ENCODE results near the gene RPTOR.

RPTOR gene

GRCh38 chr17:80817321-80817845 is 272.7 kb downstream of the RPTOR start:
- no peak for DNase-seq (ENCODE audit: low spot score)

GRCh38 chr17:80817861-80818260 is 273.2 kb downstream of the RPTOR start:
- no peak for DNase-seq (ENCODE audit: low spot score)

- DNase-seq (ENCODE audit: low spot score) = no peak
Measured at GRCh38 chr17:80818871-80819270, 274.2 kb downstream of the RPTOR start.

- no peak for DNase-seq (ENCODE audit: low spot score)
Measured at GRCh38 chr17:80819422-80820164, 275.0 kb downstream of the RPTOR start.

- no peak for DNase-seq (ENCODE audit: low spot score)
Measured at GRCh38 chr17:80820331-80820730, 275.7 kb downstream of the RPTOR start.

GRCh38 chr17:80821546-80821945 is 276.9 kb downstream of the RPTOR start:
- no peak for DNase-seq (ENCODE audit: low spot score)

GRCh38 chr17:80822021-80822699 is 277.5 kb downstream of the RPTOR start:
- DNase-seq (ENCODE audit: low spot score) = no peak

- no peak for DNase-seq (ENCODE audit: low spot score)
Measured at GRCh38 chr17:80822700-80823410, 278.2 kb downstream of the RPTOR start.

- no peak for DNase-seq (ENCODE audit: low spot score)
Measured at GRCh38 chr17:80824549-80825470, 280.2 kb downstream of the RPTOR start.

- no peak for DNase-seq (ENCODE audit: low spot score)
Measured at GRCh38 chr17:80825471-80826345, 281.1 kb downstream of the RPTOR start.

- DNase-seq (ENCODE audit: low spot score) = no peak
Measured at GRCh38 chr17:80826346-80826954, 281.8 kb downstream of the RPTOR start.

- peak; percentile 40 for DNase-seq (ENCODE audit: low spot score)
Measured at GRCh38 chr17:80826955-80827645, 282.5 kb downstream of the RPTOR start.

GRCh38 chr17:80827646-80828643 is 283.3 kb downstream of the RPTOR start:
- no peak for DNase-seq (ENCODE audit: low spot score)

GRCh38 chr17:80829166-80829813 is 284.7 kb downstream of the RPTOR start:
- DNase-seq (ENCODE audit: low spot score) = no peak

GRCh38 chr17:80830020-80830780 is 285.6 kb downstream of the RPTOR start:
- no peak for DNase-seq (ENCODE audit: low spot score)

GRCh38 chr17:80831491-80831890 is 286.9 kb downstream of the RPTOR start:
- no peak for DNase-seq (ENCODE audit: low spot score)

GRCh38 chr17:80832266-80832676 is 287.6 kb downstream of the RPTOR start:
- no peak for DNase-seq (ENCODE audit: low spot score)

All from COLO829 (cell line).